Measurements from ENCODE around the gene ELMOD1. TPM values are rescaled to one million over a fixed set of nuclear protein-coding genes. Genes with fewer than 3 reads are reported as not detected.

ELMOD1 gene
- total RNA-seq, 1 donor from 2014 or later: 1.00 TPM

GRCh38 chr11:107702723-107703122 lies 111.8 kb downstream of the ELMOD1 start:
- intact Hi-C loops (cut with DNase I): no loop called here
- no peak for ATAC-seq (ENCODE audit: poor library complexity)
- no peak for DNase-seq

- ATAC-seq (ENCODE audit: poor library complexity): no peak
- no peak for DNase-seq
- intact Hi-C loops (cut with DNase I): no loop called here
Measured at GRCh38 chr11:107704451-107704850, 113.5 kb downstream of the ELMOD1 start.

GRCh38 chr11:107705027-107705426 lies 114.1 kb downstream of the ELMOD1 start:
- DNase-seq: no peak
- ATAC-seq (ENCODE audit: poor library complexity): no peak
- intact Hi-C loops (cut with DNase I): no loop called here

- DNase-seq: no peak
- no peak for ATAC-seq (ENCODE audit: poor library complexity)
- intact Hi-C loops (cut with DNase I): no loop called here
Measured at GRCh38 chr11:107706531-107706930, 115.6 kb downstream of the ELMOD1 start.

- DNase-seq (no peak), ATAC-seq (ENCODE audit: poor library complexity) (no peak)
- intact Hi-C loops (cut with DNase I): no loop called here
Measured at GRCh38 chr11:107707215-107707671, 116.3 kb downstream of the ELMOD1 start.

GRCh38 chr11:107707807-107708206 lies 116.9 kb downstream of the ELMOD1 start:
- ATAC-seq (ENCODE audit: poor library complexity) (no peak), DNase-seq (no peak)
- intact Hi-C loops (cut with DNase I): no loop called here

- ATAC-seq (ENCODE audit: poor library complexity): no peak
- intact Hi-C loops (cut with DNase I): no loop called here
- no peak for DNase-seq
Measured at GRCh38 chr11:107708792-107709191, 117.8 kb downstream of the ELMOD1 start.

- ATAC-seq (ENCODE audit: poor library complexity): no peak
- intact Hi-C loops (cut with DNase I): no loop called here
- DNase-seq: no peak
Measured at GRCh38 chr11:107710301-107710700, 119.4 kb downstream of the ELMOD1 start.

GRCh38 chr11:107711861-107712755 lies 121.2 kb downstream of the ELMOD1 start, which contains the start of gene SLN:
Gene SLN, minus strand, starts transcription at chr11:107712056.
- intact Hi-C loops (cut with DNase I): no loop called here
- ATAC-seq (ENCODE audit: poor library complexity) (no peak), DNase-seq (no peak)

GRCh38 chr11:107713009-107713408 lies 122.1 kb downstream of the ELMOD1 start:
- intact Hi-C loops (cut with DNase I): no loop called here
- ATAC-seq (ENCODE audit: poor library complexity) (no peak), DNase-seq (no peak)

Other genes starting within 250 kb of the ELMOD1 start
- gene CWF19L2, start 133.3 kb upstream of the ELMOD1 start, total RNA-seq: 8.4 TPM
- 6.2 TPM for gene ALKBH8, start 25.4 kb upstream of the ELMOD1 start, total RNA-seq
- gene SLN, start 120.9 kb downstream of the ELMOD1 start, total RNA-seq: 24.8 TPM